ENCODE measurements around the gene AP2B1.
"Not testable (repeated sequence)": the region's sequence is repeated elsewhere in the genome, so short reads cannot be mapped to it uniquely, and the experiment has no call there.

AP2B1 gene

GRCh38 chr17:35607239-35607847 lies 20.2 kb downstream of the AP2B1 start:
- no peaks in the 10 kb centered on the region for H3K27me3 ChIP-seq (ENCODE audit: low read depth, low read length)
- H3K4me1 ChIP-seq (ENCODE audit: control insufficient read depth in 1 of 2, insufficient read depth in 2 of 2, low read length in 2 of 2), result no peaks in the 10 kb centered on the region
- H3K4me3 ChIP-seq (ENCODE audit: low read depth in 1 of 2, low read length in 2 of 2), result no peak overlapping the region
- no peaks in the 10 kb centered on the region for H3K9me3 ChIP-seq (ENCODE audit: control insufficient read depth in 1 of 2, low read length in 2 of 2)
- H3K36me3 ChIP-seq (ENCODE audit: control insufficient read depth in 1 of 2, insufficient read depth in 2 of 2, low read length in 2 of 2), result peaks cover 33 to 45% of the 10 kb centered on the region in 2 donors
- H3K27ac ChIP-seq (ENCODE audit: low read length), result no peak overlapping the region

GRCh38 chr17:35609831-35610230 lies 22.7 kb downstream of the AP2B1 start:
- peaks cover 32 to 33% of the 10 kb centered on the region in 2 donors for H3K36me3 ChIP-seq (ENCODE audit: control insufficient read depth in 1 of 2, insufficient read depth in 2 of 2, low read length in 2 of 2)
- H3K27me3 ChIP-seq (ENCODE audit: low read depth, low read length), result no peaks in the 10 kb centered on the region
- H3K4me1 ChIP-seq (ENCODE audit: control insufficient read depth in 1 of 2, insufficient read depth in 2 of 2, low read length in 2 of 2), result peaks cover 0 to 2% of the 10 kb centered on the region in 2 donors
- H3K4me3 ChIP-seq (ENCODE audit: low read depth in 1 of 2, low read length in 2 of 2), result no peak overlapping the region
- H3K9me3 ChIP-seq (ENCODE audit: control insufficient read depth in 1 of 2, low read length in 2 of 2), result no peaks in the 10 kb centered on the region
- H3K27ac ChIP-seq (ENCODE audit: low read length), result no peak overlapping the region

GRCh38 chr17:35610746-35611145 lies 23.6 kb downstream of the AP2B1 start:
- H3K27ac ChIP-seq (ENCODE audit: low read length); H3K4me1 ChIP-seq (ENCODE audit: control insufficient read depth in 1 of 2, insufficient read depth in 2 of 2, low read length in 2 of 2); H3K4me3 ChIP-seq (ENCODE audit: low read depth in 1 of 2, low read length in 2 of 2); H3K27me3 ChIP-seq (ENCODE audit: low read depth, low read length); H3K9me3 ChIP-seq (ENCODE audit: control insufficient read depth in 1 of 2, low read length in 2 of 2): not testable (repeated sequence)
- peaks cover 29 to 30% of the 10 kb centered on the region in 2 donors for H3K36me3 ChIP-seq (ENCODE audit: control insufficient read depth in 1 of 2, insufficient read depth in 2 of 2, low read length in 2 of 2)

GRCh38 chr17:35612924-35613521 lies 25.9 kb downstream of the AP2B1 start:
- Histone ChIP-seq H3K27ac (ENCODE audit: low read length) (no peak overlapping the region), H3K9me3 (ENCODE audit: control insufficient read depth in 1 of 2, low read length in 2 of 2) (no peaks in the 10 kb centered on the region), H3K27me3 (ENCODE audit: low read depth, low read length) (no peaks in the 10 kb centered on the region), H3K36me3 (ENCODE audit: control insufficient read depth in 1 of 2, insufficient read depth in 2 of 2, low read length in 2 of 2) (peaks cover 22 to 24% of the 10 kb centered on the region in 2 donors), H3K4me1 (ENCODE audit: control insufficient read depth in 1 of 2, insufficient read depth in 2 of 2, low read length in 2 of 2) (peaks cover 0 to 5% of the 10 kb centered on the region in 2 donors), H3K4me3 (ENCODE audit: low read depth in 1 of 2, low read length in 2 of 2) (no peak overlapping the region)

GRCh38 chr17:35614810-35615209 lies 27.7 kb downstream of the AP2B1 start:
- no peaks in the 10 kb centered on the region for H3K9me3 ChIP-seq (ENCODE audit: control insufficient read depth in 1 of 2, low read length in 2 of 2)
- no peak overlapping the region for H3K27ac ChIP-seq (ENCODE audit: low read length)
- no peak overlapping the region for H3K4me3 ChIP-seq (ENCODE audit: low read depth in 1 of 2, low read length in 2 of 2)
- peaks cover 12 to 17% of the 10 kb centered on the region in 2 donors for H3K36me3 ChIP-seq (ENCODE audit: control insufficient read depth in 1 of 2, insufficient read depth in 2 of 2, low read length in 2 of 2)
- H3K4me1 ChIP-seq (ENCODE audit: control insufficient read depth in 1 of 2, insufficient read depth in 2 of 2, low read length in 2 of 2), result peaks cover 0 to 5% of the 10 kb centered on the region in 2 donors
- H3K27me3 ChIP-seq (ENCODE audit: low read depth, low read length), result no peaks in the 10 kb centered on the region

- Histone ChIP-seq H3K27ac (ENCODE audit: low read length) (no peak overlapping the region), H3K9me3 (ENCODE audit: control insufficient read depth in 1 of 2, low read length in 2 of 2) (no peaks in the 10 kb centered on the region), H3K4me1 (ENCODE audit: control insufficient read depth in 1 of 2, insufficient read depth in 2 of 2, low read length in 2 of 2) (peaks cover 0 to 5% of the 10 kb centered on the region in 2 donors), H3K36me3 (ENCODE audit: control insufficient read depth in 1 of 2, insufficient read depth in 2 of 2, low read length in 2 of 2) (peaks cover 6 to 12% of the 10 kb centered on the region in 2 donors), H3K4me3 (ENCODE audit: low read depth in 1 of 2, low read length in 2 of 2) (no peak overlapping the region), H3K27me3 (ENCODE audit: low read depth, low read length) (no peaks in the 10 kb centered on the region)
Observed at GRCh38 chr17:35616536-35616935, 29.4 kb downstream of the AP2B1 start.

GRCh38 chr17:35617505-35617904 lies 30.4 kb downstream of the AP2B1 start:
- H3K9me3 ChIP-seq (ENCODE audit: control insufficient read depth in 1 of 2, low read length in 2 of 2), result no peaks in the 10 kb centered on the region
- H3K27ac ChIP-seq (ENCODE audit: low read length), result no peak overlapping the region
- no peaks in the 10 kb centered on the region for H3K27me3 ChIP-seq (ENCODE audit: low read depth, low read length)
- peaks cover 5 to 6% of the 10 kb centered on the region in 2 donors for H3K36me3 ChIP-seq (ENCODE audit: control insufficient read depth in 1 of 2, insufficient read depth in 2 of 2, low read length in 2 of 2)
- H3K4me3 ChIP-seq (ENCODE audit: low read depth in 1 of 2, low read length in 2 of 2), result no peak overlapping the region
- H3K4me1 ChIP-seq (ENCODE audit: control insufficient read depth in 1 of 2, insufficient read depth in 2 of 2, low read length in 2 of 2), result peaks cover 0 to 5% of the 10 kb centered on the region in 2 donors

- H3K9me3 ChIP-seq (ENCODE audit: control insufficient read depth in 1 of 2, low read length in 2 of 2), result no peaks in the 10 kb centered on the region
- no peaks in the 10 kb centered on the region for H3K27me3 ChIP-seq (ENCODE audit: low read depth, low read length)
- H3K4me3 ChIP-seq (ENCODE audit: low read depth in 1 of 2, low read length in 2 of 2), result no peak overlapping the region
- peaks cover 0 to 5% of the 10 kb centered on the region in 2 donors for H3K4me1 ChIP-seq (ENCODE audit: control insufficient read depth in 1 of 2, insufficient read depth in 2 of 2, low read length in 2 of 2)
- peaks cover 3 to 8% of the 10 kb centered on the region in 2 donors for H3K36me3 ChIP-seq (ENCODE audit: control insufficient read depth in 1 of 2, insufficient read depth in 2 of 2, low read length in 2 of 2)
- H3K27ac ChIP-seq (ENCODE audit: low read length), result no peak overlapping the region
Observed at GRCh38 chr17:35618628-35619027, 31.5 kb downstream of the AP2B1 start.

GRCh38 chr17:35621768-35622167 lies 34.6 kb downstream of the AP2B1 start:
- no peaks in the 10 kb centered on the region for H3K27me3 ChIP-seq (ENCODE audit: low read depth, low read length)
- no peaks in the 10 kb centered on the region for H3K4me1 ChIP-seq (ENCODE audit: control insufficient read depth in 1 of 2, insufficient read depth in 2 of 2, low read length in 2 of 2)
- H3K36me3 ChIP-seq (ENCODE audit: control insufficient read depth in 1 of 2, insufficient read depth in 2 of 2, low read length in 2 of 2), result peaks cover 28 to 32% of the 10 kb centered on the region in 2 donors
- H3K9me3 ChIP-seq (ENCODE audit: control insufficient read depth in 1 of 2, low read length in 2 of 2), result no peaks in the 10 kb centered on the region
- no peak overlapping the region for H3K4me3 ChIP-seq (ENCODE audit: low read depth in 1 of 2, low read length in 2 of 2)
- no peak overlapping the region for H3K27ac ChIP-seq (ENCODE audit: low read length)

- Histone ChIP-seq H3K9me3 (ENCODE audit: control insufficient read depth in 1 of 2, low read length in 2 of 2) (no peaks in the 10 kb centered on the region), H3K4me1 (ENCODE audit: control insufficient read depth in 1 of 2, insufficient read depth in 2 of 2, low read length in 2 of 2) (no peaks in the 10 kb centered on the region), H3K36me3 (ENCODE audit: control insufficient read depth in 1 of 2, insufficient read depth in 2 of 2, low read length in 2 of 2) (peaks cover 51 to 66% of the 10 kb centered on the region in 2 donors), H3K27me3 (ENCODE audit: low read depth, low read length) (no peaks in the 10 kb centered on the region), H3K27ac (ENCODE audit: low read length) (no peak overlapping the region), H3K4me3 (ENCODE audit: low read depth in 1 of 2, low read length in 2 of 2) (no peak overlapping the region)
Observed at GRCh38 chr17:35627417-35627816, 40.3 kb downstream of the AP2B1 start.

GRCh38 chr17:35630530-35631148 lies 43.5 kb downstream of the AP2B1 start:
- no peaks in the 10 kb centered on the region for H3K4me1 ChIP-seq (ENCODE audit: control insufficient read depth in 1 of 2, insufficient read depth in 2 of 2, low read length in 2 of 2)
- no peak overlapping the region for H3K27ac ChIP-seq (ENCODE audit: low read length)
- peaks cover 47 to 55% of the 10 kb centered on the region in 2 donors for H3K36me3 ChIP-seq (ENCODE audit: control insufficient read depth in 1 of 2, insufficient read depth in 2 of 2, low read length in 2 of 2)
- no peaks in the 10 kb centered on the region for H3K27me3 ChIP-seq (ENCODE audit: low read depth, low read length)
- no peaks in the 10 kb centered on the region for H3K9me3 ChIP-seq (ENCODE audit: control insufficient read depth in 1 of 2, low read length in 2 of 2)
- H3K4me3 ChIP-seq (ENCODE audit: low read depth in 1 of 2, low read length in 2 of 2), result no peak overlapping the region

Measured in muscle layer of duodenum (tissue), 2 donors.